Panc1 (cell line): ENCODE data around the gene FGFR4. TPM values are rescaled to one million over a fixed set of nuclear protein-coding genes. Genes with fewer than 3 reads are reported as not detected.

Experiments used
- ATAC-seq: fragments of 200-7000 bp; cut with Tn5 transposase; 2 replicates; pipeline ENCODE4 v1.9.1; 2020; ENCODE audit warnings: mild to moderate bottlenecking, moderate library complexity
- BruUV-seq: library from RNA; stranded (reverse); fragments of 400-500 nt; replicated peaks from 2 replicates; lab custom pipeline; 2021; lab: Mats Ljungman, UMichigan
- CTCF ChIA-PET: fragments of 300-600 bp; sonication (Branson Sonifier 250); formaldehyde crosslinking; loops from one replicate; lab custom pipeline; 2022; ENCODE audit warnings: antibody characterized with exemption; lab: Charles Lee
- POLR2A ChIA-PET: fragments of 300-600 bp; sonication (Branson Sonifier 250); formaldehyde crosslinking; loops from one replicate; lab custom pipeline; 2022; ENCODE audit warnings: antibody characterized with exemption; lab: Charles Lee
- DNase-seq: peaks from one replicate; pipeline ENCODE4 v3.0.0-alpha.2; 2010; ENCODE audit warnings: low read depth, low spot score
- H3K27ac ChIP-seq: 2 replicates; pipeline ENCODE4 v1.5.1; 2011; ENCODE audit warnings: mild to moderate bottlenecking, low read length, inconsistent platforms
- H3K27me3 ChIP-seq: fragments of 200-500 bp; sonication (Bioruptor generic); 2 replicates; pipeline ENCODE4 v1.6.0; 2014; ENCODE audit warnings: low read length, inconsistent platforms; ENCODE audit not compliant: control insufficient read depth, insufficient read depth
- H3K36me3 ChIP-seq: fragments of 200-500 bp; sonication (Bioruptor generic); 2 replicates; pipeline ENCODE4 v1.5.1; 2014; ENCODE audit warnings: inconsistent platforms, mild to moderate bottlenecking, low read length, moderate library complexity; ENCODE audit not compliant: control insufficient read depth, insufficient read depth
- H3K4me1 ChIP-seq: 2 replicates; pipeline ENCODE4 v1.5.1; 2011; ENCODE audit warnings: inconsistent platforms, mild to moderate bottlenecking, low read length, moderate library complexity; ENCODE audit not compliant: control insufficient read depth, insufficient read depth
- H3K4me3 ChIP-seq, 2 experiments: 2 replicates each; pipeline ENCODE4 v1.5.1; 2011 to 2012; ENCODE audit warnings: low read depth in 2 of 2, low read length in 2 of 2, mild to moderate bottlenecking in 2 of 2, inconsistent platforms in 1 of 2, moderate library complexity in 1 of 2
- H3K9me3 ChIP-seq: fragments of 200-500 bp; sonication (Bioruptor generic); 2 replicates; pipeline ENCODE4 v1.5.1; 2014; ENCODE audit warnings: low read depth, mild to moderate bottlenecking, inconsistent platforms, low read length, moderate library complexity; ENCODE audit not compliant: control insufficient read depth, insufficient read depth
- CTCF ChIP-seq: fragments of 450-650 bp; IDR thresholded peaks from 2 replicates; pipeline ENCODE4 v1.5.1; 2017; ENCODE audit warnings: mild to moderate bottlenecking
- POLR2AphosphoS5 ChIP-seq: IDR thresholded peaks from 2 replicates; pipeline ENCODE4 v1.6.1; 2012; ENCODE audit warnings: mild to moderate bottlenecking, low read depth, low read length, moderate library complexity
- REST ChIP-seq, 2 experiments: IDR thresholded peaks; 2 replicates each; pipeline ENCODE4 v1.6.1; 2011 to 2012; ENCODE audit warnings: low read depth in 2 of 2, control low read depth in 1 of 2, low read length in 1 of 2, mild to moderate bottlenecking in 1 of 2, moderate library complexity in 1 of 2; ENCODE audit not compliant: insufficient read depth in 1 of 2
- SIN3A ChIP-seq: IDR thresholded peaks from 2 replicates; pipeline ENCODE4 v1.6.1; 2012; ENCODE audit warnings: low read depth, mild to moderate bottlenecking, low read length, moderate library complexity, borderline replicate concordance; ENCODE audit not compliant: insufficient read depth
- TCF7L2 ChIP-seq: IDR thresholded peaks from 2 replicates; pipeline ENCODE4 v1.6.1; 2011; ENCODE audit warnings: mild to moderate bottlenecking, low read depth, low read length, inconsistent platforms
- in situ Hi-C: cut with HindIII; loops from 2 replicates; pipeline ENCODE4 v1.10.0; 2016; ENCODE audit warnings: low sequenced_read_pairs, low pct_unique_long_range_greater_than_20kb
- intact Hi-C: fragments of 100-400 bp; cut with micrococcal nuclease; formaldehyde crosslinking; loops from one replicate; pipeline ENCODE4 v1.10.0; 2022; ENCODE audit not compliant: unreplicated experiment
- total RNA-seq: library from RNA; stranded (reverse); gene quantifications from one replicate; pipeline ENCODE4 v1.2.1, GENCODE V29; 2021; ENCODE audit not compliant: unreplicated experiment

FGFR4 gene
- total RNA-seq, 1 experiment from 2014 or later: 7.5 TPM

- Histone ChIP-seq H3K4me1 (no peaks in the 10 kb centered on the region), H3K36me3 (no peaks in the 10 kb centered on the region), H3K9me3 (no peaks in the 10 kb centered on the region), H3K4me3 (peak overlapping the region; percentile 47 to 55), H3K27me3 (no peaks in the 10 kb centered on the region), H3K27ac (no peak overlapping the region)
- no TSS peak for BruUV-seq
- TF ChIP-seq POLR2AphosphoS5: no peak
- no peak for TF ChIP-seq SIN3A
- TF ChIP-seq REST (IDR thresholded peaks at IDR 0.05; ENCODE audit: insufficient read depth in 1 of 2, low read depth in 2 of 2, low read length in 1 of 2): no peak
- TF ChIP-seq TCF7L2: no peak
- TF ChIP-seq CTCF: no peak
- ChIA-PET POLR2A (no interaction called here), CTCF (interaction anchor here (0.7 to 2.3 kb wide), 3 partner anchors 16 to 25 kb away, joined by 4 to 14 read pairs (median 9); no protein-coding TSS in a partner anchor)
- DNase-seq (no peak), ATAC-seq (no peak; the same call in 1 of the 2 replicates)
- intact Hi-C loops (no loop called here), in situ Hi-C loops (no loop called here)
Observed at GRCh38 chr5:177087398-177088005, 787 bp downstream of the FGFR4 start.

GRCh38 chr5:177089127-177089526 is 2.4 kb downstream of the FGFR4 start:
- TF ChIP-seq TCF7L2 (no peak), REST (IDR thresholded peaks at IDR 0.05; ENCODE audit: insufficient read depth in 1 of 2, low read depth in 2 of 2, low read length in 1 of 2) (no peak), POLR2AphosphoS5 (no peak), CTCF (no peak), SIN3A (no peak)
- POLR2A ChIA-PET: no interaction called here
- CTCF ChIA-PET: interaction anchor here (0.8 kb wide), 1 partner anchor 9 kb away, joined by 3 read pairs; no protein-coding TSS in a partner anchor
- H3K4me1 ChIP-seq: peaks cover under 1% of the 10 kb centered on the region; the same call in 1 of the 2 replicates
- no peak overlapping the region for H3K4me3 ChIP-seq
- DNase-seq (no peak), ATAC-seq (no peak)
- BruUV-seq: no TSS peak
- no peaks in the 10 kb centered on the region for H3K9me3 ChIP-seq
- in situ Hi-C loops: no loop called here
- no peak overlapping the region for H3K27ac ChIP-seq
- H3K27me3 ChIP-seq: no peaks in the 10 kb centered on the region
- intact Hi-C loops: no loop called here
- H3K36me3 ChIP-seq: no peaks in the 10 kb centered on the region
